ENCODE measurements around the gene NDUFS2.

The NDUFS2 gene

GRCh38 chr1:161185282-161185682 lies 16.9 kb upstream of the NDUFS2 start:
- H2BK5ac ChIP-seq (ENCODE audit: low read depth, low read length, poor library complexity, severe bottlenecking): no peak overlapping the region
- H2AK5ac ChIP-seq (ENCODE audit: low read length, severe bottlenecking): no peak overlapping the region
- H3K36me3 ChIP-seq (ENCODE audit: control insufficient read depth in 1 of 2, insufficient read depth in 2 of 2, low read depth in 1 of 2, low read length in 2 of 2): no peaks in the 10 kb centered on the region
- H2BK120ac ChIP-seq (ENCODE audit: low read depth, low read length): no peak overlapping the region
- H2BK15ac ChIP-seq (ENCODE audit: low read depth, poor library complexity, severe bottlenecking): no peak overlapping the region
- H3K18ac ChIP-seq (ENCODE audit: low read depth in 1 of 2, low read length in 2 of 2): no peak overlapping the region
- DNase-seq: peak; percentile 88
- no peak overlapping the region for H2AFZ ChIP-seq (ENCODE audit: low read depth, low read length)
- H4K8ac ChIP-seq (ENCODE audit: low read length): peak overlapping the region; percentile 63
- no peak overlapping the region for H3K27ac ChIP-seq (ENCODE audit: low read length, poor library complexity, severe bottlenecking)
- H3K4me3 ChIP-seq (ENCODE audit: insufficient read depth in 1 of 2, low read depth in 1 of 2, low read length in 2 of 2): no peak overlapping the region
- H2BK12ac ChIP-seq (ENCODE audit: low read length in 2 of 2): no peak overlapping the region
- H3K14ac ChIP-seq (ENCODE audit: low read length in 2 of 2): no peak overlapping the region
- no peaks in the 10 kb centered on the region for H3K27me3 ChIP-seq (ENCODE audit: control insufficient read depth in 1 of 2, insufficient read depth in 1 of 2, low read length in 2 of 2)
- H3K9me3 ChIP-seq (ENCODE audit: control insufficient read depth, low read length): no peaks in the 10 kb centered on the region
- no peak overlapping the region for H3K23ac ChIP-seq (ENCODE audit: low read length in 2 of 2)
- H3K4ac ChIP-seq (ENCODE audit: low read depth in 1 of 2, low read length in 2 of 2): no peak overlapping the region
- H3K9ac ChIP-seq (ENCODE audit: low read length): peak overlapping the region; percentile 42
- H3K4me1 ChIP-seq (ENCODE audit: control insufficient read depth, insufficient read depth, low read depth, low read length): peaks cover 2% of the 10 kb centered on the region
- H3K79me1 ChIP-seq (replicated peaks; ENCODE audit: low read length, poor library complexity, severe bottlenecking): no peaks in the 10 kb centered on the region
- no peak overlapping the region for H3K4me2 ChIP-seq (ENCODE audit: low read length, poor library complexity, severe bottlenecking)
- no peak overlapping the region for H4K91ac ChIP-seq (ENCODE audit: low read length)
- WGBS: 19% methylated on average over 3 of the region's 3 CpGs

- DNase-seq: no peak
- Histone ChIP-seq H3K4me1 (ENCODE audit: control insufficient read depth, insufficient read depth, low read depth, low read length) (peaks cover 2% of the 10 kb centered on the region), H3K4ac (ENCODE audit: low read depth in 1 of 2, low read length in 2 of 2) (peak overlapping the region in 1 of 2 experiments; percentile 60), H3K79me1 (replicated peaks; ENCODE audit: low read length, poor library complexity, severe bottlenecking) (no peaks in the 10 kb centered on the region), H3K18ac (ENCODE audit: low read depth in 1 of 2, low read length in 2 of 2) (peak overlapping the region in 1 of 2 experiments; percentile 48), H2BK120ac (ENCODE audit: low read depth, low read length) (no peak overlapping the region), H3K23ac (ENCODE audit: low read length in 2 of 2) (no peak overlapping the region), H3K9ac (ENCODE audit: low read length) (peak overlapping the region; percentile 42), H2BK15ac (ENCODE audit: low read depth, poor library complexity, severe bottlenecking) (no peak overlapping the region), H3K14ac (ENCODE audit: low read length in 2 of 2) (no peak overlapping the region), H4K8ac (ENCODE audit: low read length) (peak overlapping the region; percentile 15), H3K36me3 (ENCODE audit: control insufficient read depth in 1 of 2, insufficient read depth in 2 of 2, low read depth in 1 of 2, low read length in 2 of 2) (peaks cover 0 to 4% of the 10 kb centered on the region in 2 experiments), H2BK5ac (ENCODE audit: low read depth, low read length, poor library complexity, severe bottlenecking) (no peak overlapping the region), H3K27ac (ENCODE audit: low read length, poor library complexity, severe bottlenecking) (no peak overlapping the region), H2BK12ac (ENCODE audit: low read length in 2 of 2) (peak overlapping the region in 1 of 2 experiments; percentile 91), H3K4me3 (ENCODE audit: insufficient read depth in 1 of 2, low read depth in 1 of 2, low read length in 2 of 2) (no peak overlapping the region), H3K9me3 (ENCODE audit: control insufficient read depth, low read length) (no peaks in the 10 kb centered on the region), H3K4me2 (ENCODE audit: low read length, poor library complexity, severe bottlenecking) (no peak overlapping the region), H4K91ac (ENCODE audit: low read length) (no peak overlapping the region), H3K27me3 (ENCODE audit: control insufficient read depth in 1 of 2, insufficient read depth in 1 of 2, low read length in 2 of 2) (no peaks in the 10 kb centered on the region), H2AK5ac (ENCODE audit: low read length, severe bottlenecking) (no peak overlapping the region), H2AFZ (ENCODE audit: low read depth, low read length) (peak overlapping the region; percentile 29)
- 76% methylated on average over 2 of the region's 2 CpGs for WGBS
Observed at GRCh38 chr1:161185732-161186311, 16.3 kb upstream of the NDUFS2 start.

- peak overlapping the region; percentile 46 for H2BK15ac ChIP-seq (ENCODE audit: low read depth, poor library complexity, severe bottlenecking)
- H3K4me3 ChIP-seq (ENCODE audit: insufficient read depth in 1 of 2, low read depth in 1 of 2, low read length in 2 of 2): no peak overlapping the region
- no peak for DNase-seq
- no peaks in the 10 kb centered on the region for H3K27me3 ChIP-seq (ENCODE audit: control insufficient read depth in 1 of 2, insufficient read depth in 1 of 2, low read length in 2 of 2)
- no peak overlapping the region for H3K23ac ChIP-seq (ENCODE audit: low read length in 2 of 2)
- H3K79me1 ChIP-seq (replicated peaks; ENCODE audit: low read length, poor library complexity, severe bottlenecking): no peaks in the 10 kb centered on the region
- H3K18ac ChIP-seq (ENCODE audit: low read depth in 1 of 2, low read length in 2 of 2): no peak overlapping the region
- 92% methylated on average over 3 of the region's 3 CpGs for WGBS
- H3K4me2 ChIP-seq (ENCODE audit: low read length, poor library complexity, severe bottlenecking): no peak overlapping the region
- H2BK5ac ChIP-seq (ENCODE audit: low read depth, low read length, poor library complexity, severe bottlenecking): no peak overlapping the region
- peaks cover 0 to 19% of the 10 kb centered on the region in 2 experiments for H3K36me3 ChIP-seq (ENCODE audit: control insufficient read depth in 1 of 2, insufficient read depth in 2 of 2, low read depth in 1 of 2, low read length in 2 of 2)
- H3K9ac ChIP-seq (ENCODE audit: low read length): no peak overlapping the region
- no peak overlapping the region for H2BK120ac ChIP-seq (ENCODE audit: low read depth, low read length)
- peaks cover 2% of the 10 kb centered on the region for H3K4me1 ChIP-seq (ENCODE audit: control insufficient read depth, insufficient read depth, low read depth, low read length)
- H4K91ac ChIP-seq (ENCODE audit: low read length): no peak overlapping the region
- H3K9me3 ChIP-seq (ENCODE audit: control insufficient read depth, low read length): no peaks in the 10 kb centered on the region
- no peak overlapping the region for H2AK5ac ChIP-seq (ENCODE audit: low read length, severe bottlenecking)
- H2BK12ac ChIP-seq (ENCODE audit: low read length in 2 of 2): peak overlapping the region in 1 of 2 experiments; percentile 24
- H3K4ac ChIP-seq (ENCODE audit: low read depth in 1 of 2, low read length in 2 of 2): no peak overlapping the region
- H3K27ac ChIP-seq (ENCODE audit: low read length, poor library complexity, severe bottlenecking): no peak overlapping the region
- H2AFZ ChIP-seq (ENCODE audit: low read depth, low read length): no peak overlapping the region
- H3K14ac ChIP-seq (ENCODE audit: low read length in 2 of 2): no peak overlapping the region
- H4K8ac ChIP-seq (ENCODE audit: low read length): no peak overlapping the region
Observed at GRCh38 chr1:161187311-161187710, 14.9 kb upstream of the NDUFS2 start.

GRCh38 chr1:161188381-161188780 lies 13.8 kb upstream of the NDUFS2 start:
- no peak overlapping the region for H2AFZ ChIP-seq (ENCODE audit: low read depth, low read length)
- H3K4me1 ChIP-seq (ENCODE audit: control insufficient read depth, insufficient read depth, low read depth, low read length): peaks cover 2% of the 10 kb centered on the region
- H4K91ac ChIP-seq (ENCODE audit: low read length): no peak overlapping the region
- H3K9ac ChIP-seq (ENCODE audit: low read length): peak overlapping the region; percentile 30
- no peak overlapping the region for H2BK15ac ChIP-seq (ENCODE audit: low read depth, poor library complexity, severe bottlenecking)
- peaks cover 0 to 28% of the 10 kb centered on the region in 2 experiments for H3K36me3 ChIP-seq (ENCODE audit: control insufficient read depth in 1 of 2, insufficient read depth in 2 of 2, low read depth in 1 of 2, low read length in 2 of 2)
- H3K4ac ChIP-seq (ENCODE audit: low read depth in 1 of 2, low read length in 2 of 2): no peak overlapping the region
- H2AK5ac ChIP-seq (ENCODE audit: low read length, severe bottlenecking): no peak overlapping the region
- DNase-seq: no peak
- no peak overlapping the region for H3K14ac ChIP-seq (ENCODE audit: low read length in 2 of 2)
- H2BK12ac ChIP-seq (ENCODE audit: low read length in 2 of 2): no peak overlapping the region
- no peak overlapping the region for H2BK120ac ChIP-seq (ENCODE audit: low read depth, low read length)
- WGBS: 90% methylated on average over 4 of the region's 6 CpGs
- no peak overlapping the region for H2BK5ac ChIP-seq (ENCODE audit: low read depth, low read length, poor library complexity, severe bottlenecking)
- no peaks in the 10 kb centered on the region for H3K9me3 ChIP-seq (ENCODE audit: control insufficient read depth, low read length)
- no peaks in the 10 kb centered on the region for H3K27me3 ChIP-seq (ENCODE audit: control insufficient read depth in 1 of 2, insufficient read depth in 1 of 2, low read length in 2 of 2)
- H3K23ac ChIP-seq (ENCODE audit: low read length in 2 of 2): no peak overlapping the region
- no peak overlapping the region for H4K8ac ChIP-seq (ENCODE audit: low read length)
- H3K4me2 ChIP-seq (ENCODE audit: low read length, poor library complexity, severe bottlenecking): no peak overlapping the region
- H3K79me1 ChIP-seq (replicated peaks; ENCODE audit: low read length, poor library complexity, severe bottlenecking): no peaks in the 10 kb centered on the region
- no peak overlapping the region for H3K18ac ChIP-seq (ENCODE audit: low read depth in 1 of 2, low read length in 2 of 2)
- H3K4me3 ChIP-seq (ENCODE audit: insufficient read depth in 1 of 2, low read depth in 1 of 2, low read length in 2 of 2): no peak overlapping the region
- H3K27ac ChIP-seq (ENCODE audit: low read length, poor library complexity, severe bottlenecking): no peak overlapping the region
